Psoas muscle (tissue), 8 donors: ENCODE data around the gene CHRND. TPM values are rescaled to one million over a fixed set of nuclear protein-coding genes. Genes with fewer than 3 reads are reported as not detected.

Experiments used
- ATAC-seq, 4 donors: fragments of 200-7000 bp; cut with Tn5 transposase; one replicate each; pipeline ENCODE4 v1.9.1; 2020; ENCODE audit warnings: moderate library complexity in 3 of 4, mild to moderate bottlenecking in 2 of 4
- DNase-seq, 2 donors: peaks; one replicate each; pipeline ENCODE4 v3.0.0-alpha.2; 2020
- H3K27ac ChIP-seq: fragments of 200-600 bp; one replicate; pipeline ENCODE4 v1.8.0; 2022
- H3K27me3 ChIP-seq, 3 donors: fragments of 200-600 bp in 1 of 3; one replicate each; pipeline versions ENCODE4 v1.6.1 to v1.8.0; 2013 to 2022; ENCODE audit warnings: low read length in 2 of 3, mild to moderate bottlenecking in 2 of 3, moderate library complexity in 1 of 3; ENCODE audit not compliant: insufficient read depth in 3 of 3
- H3K36me3 ChIP-seq, 2 donors: fragments of 200-600 bp in 1 of 2; one replicate each; pipeline versions ENCODE4 v1.6.1 to v1.8.0; 2013 to 2022; ENCODE audit warnings: low read depth in 1 of 2, mild to moderate bottlenecking in 1 of 2, moderate library complexity in 1 of 2; ENCODE audit not compliant: insufficient read depth in 1 of 2
- H3K4me1 ChIP-seq: fragments of 200-600 bp; one replicate; pipeline ENCODE4 v1.8.0; 2022
- H3K4me3 ChIP-seq: fragments of 200-600 bp; one replicate; pipeline ENCODE4 v1.8.0; 2022; ENCODE audit warnings: mild to moderate bottlenecking
- H3K9me3 ChIP-seq: fragments of 200-600 bp; one replicate; pipeline ENCODE4 v1.8.0; 2022
- WGBS, 3 donors: extraction: QIAGEN DNeasy Blood & Tissue Kit; methylation state at CpG; one replicate each; pipeline versions ENCODE4 v1.1.6 to v1.1.7; 2013; 5-methylcytosine and 5-hydroxymethylcytosine counted together
- intact Hi-C, 2 donors: fragments of 100-400 bp; cut with DNase I; formaldehyde crosslinking; loops; one replicate each; pipeline versions ENCODE4 v1.11.0 to v1.14.2; 2022
- polyA plus RNA-seq, 3 donors: library from polyadenylated mRNA; stranded (reverse); fragments of 200-250 nt; gene quantifications; one replicate each; pipeline ENCODE4 v1.2.3, GENCODE V29; 2013
- total RNA-seq, 4 donors: library from RNA; stranded (reverse); fragmentation: NEBNext Ultra II Directional in 2 of 4; extraction: Animal tissue kit (Norgen Biotek cat#: 25700) in 2 of 4; gene quantifications; one replicate each; pipeline versions ENCODE4 v1.2.1 to v1.2.4, GENCODE V29; 2021 to 2023
- TF ChIP-seq, protein P1 (sequence below): fragments of 200-600 bp; IDR thresholded peaks from one replicate; pipeline ENCODE4 v1.8.0; 2022; ENCODE audit warnings: antibody characterized with exemption
- donor health status: healthy with polysubstance abuse.
- donor health status: DM: no; HTN: no; CAD: no; lungs with moderate emphysema.
- donor health status: Bipolar disorder and iron deficiency.
- donor health status: healthy.
- donor health status: DM: yes; HTN: yes; CAD: no.
- donor health status: DM: no; HTN: no; CAD: no.
- donor health status: DM: no; HTN: no; CAD: no.
- donor health status: DM: yes; HTN: yes; CAD: no.

Gene CHRND
- total and polyA plus RNA-seq, 7 donors: 6.5 to 300 (median 58.8) TPM

- peaks cover 0 to 48% of the 10 kb centered on the region in 2 donors for H3K36me3 ChIP-seq
- ATAC-seq: no peak
- no peaks in the 10 kb centered on the region for H3K9me3 ChIP-seq
- TF ChIP-seq, protein P1, sequence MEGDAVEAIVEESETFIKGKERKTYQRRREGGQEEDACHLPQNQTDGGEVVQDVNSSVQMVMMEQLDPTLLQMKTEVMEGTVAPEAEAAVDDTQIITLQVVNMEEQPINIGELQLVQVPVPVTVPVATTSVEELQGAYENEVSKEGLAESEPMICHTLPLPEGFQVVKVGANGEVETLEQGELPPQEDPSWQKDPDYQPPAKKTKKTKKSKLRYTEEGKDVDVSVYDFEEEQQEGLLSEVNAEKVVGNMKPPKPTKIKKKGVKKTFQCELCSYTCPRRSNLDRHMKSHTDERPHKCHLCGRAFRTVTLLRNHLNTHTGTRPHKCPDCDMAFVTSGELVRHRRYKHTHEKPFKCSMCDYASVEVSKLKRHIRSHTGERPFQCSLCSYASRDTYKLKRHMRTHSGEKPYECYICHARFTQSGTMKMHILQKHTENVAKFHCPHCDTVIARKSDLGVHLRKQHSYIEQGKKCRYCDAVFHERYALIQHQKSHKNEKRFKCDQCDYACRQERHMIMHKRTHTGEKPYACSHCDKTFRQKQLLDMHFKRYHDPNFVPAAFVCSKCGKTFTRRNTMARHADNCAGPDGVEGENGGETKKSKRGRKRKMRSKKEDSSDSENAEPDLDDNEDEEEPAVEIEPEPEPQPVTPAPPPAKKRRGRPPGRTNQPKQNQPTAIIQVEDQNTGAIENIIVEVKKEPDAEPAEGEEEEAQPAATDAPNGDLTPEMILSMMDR: no peak
- H3K27ac ChIP-seq: no peak overlapping the region
- no peak overlapping the region for H3K4me3 ChIP-seq
- H3K27me3 ChIP-seq: no peaks in the 10 kb centered on the region
- intact Hi-C loops: no loop called here
- DNase-seq: no peak
- H3K4me1 ChIP-seq: peaks cover 10% of the 10 kb centered on the region
- 76 to 80% (median 76%) methylated on average over 6 of the region's 6 CpGs for WGBS, 3 donors
Observed at GRCh38 chr2:232584238-232584637, 58.3 kb downstream of the CHRND start.

Other genes starting within 250 kb of the CHRND start
- gene ALPP, start 147.4 kb upstream of the CHRND start, total RNA-seq: not detected
- gene ALPP, start 147.4 kb upstream of the CHRND start, polyA plus RNA-seq: not detected
- gene ALPG, start 119.3 kb upstream of the CHRND start, total RNA-seq: not detected
- not detected for gene ALPG, start 119.3 kb upstream of the CHRND start, polyA plus RNA-seq
- not detected for gene ALPI, start 70.0 kb upstream of the CHRND start, total RNA-seq
- gene ALPI, start 70.0 kb upstream of the CHRND start, polyA plus RNA-seq: under 1 TPM in 2 of 3 donors, not detected in 1; 0.05 to 0.14 TPM
- gene ECEL1, start 38.3 kb upstream of the CHRND start, total RNA-seq: 1 to 10 TPM in 1 of 4 donors, under 1 TPM in 3; 0.32 to 1.0 (median 0.61) TPM
- gene ECEL1, start 38.3 kb upstream of the CHRND start, polyA plus RNA-seq: 1 to 10 TPM in 1 of 3 donors, under 1 TPM in 2; 0.45 to 1.8 (median 0.55) TPM
- 1 to 10 TPM; 2.0 to 5.0 (median 2.9) TPM for gene PRSS56, start 5.8 kb upstream of the CHRND start, total RNA-seq
- 1 to 10 TPM in 2 of 3 donors, under 1 TPM in 1; 0.82 to 3.2 (median 1.8) TPM for gene PRSS56, start 5.8 kb upstream of the CHRND start, polyA plus RNA-seq
- 10 to 100 TPM in 2 of 4 donors, 1 to 10 TPM in 2; 2.9 to 94.1 (median 17.2) TPM for gene CHRNG, start 13.5 kb downstream of the CHRND start, total RNA-seq
- 1 to 10 TPM in 2 of 3 donors, under 1 TPM in 1; 0.68 to 7.3 (median 1.5) TPM for gene CHRNG, start 13.5 kb downstream of the CHRND start, polyA plus RNA-seq
- 1 to 10 TPM; 2.3 to 4.9 (median 3.7) TPM for gene TIGD1, start 24.4 kb downstream of the CHRND start, total RNA-seq
- gene TIGD1, start 24.4 kb downstream of the CHRND start, polyA plus RNA-seq: 1 to 10 TPM; 2.6 to 6.8 (median 6.4) TPM
- 100 to 1,000 TPM in 1 of 4 donors, 10 to 100 TPM in 3; 76.1 to 136 (median 88.4) TPM for gene EIF4E2, start 24.5 kb downstream of the CHRND start, total RNA-seq
- 10 to 100 TPM; 39.6 to 85.2 (median 67.4) TPM for gene EIF4E2, start 24.5 kb downstream of the CHRND start, polyA plus RNA-seq
- 10 to 100 TPM in 2 of 4 donors, 1 to 10 TPM in 2; 6.9 to 20.7 (median 9.8) TPM for gene EFHD1, start 107.4 kb downstream of the CHRND start, total RNA-seq
- 10 to 100 TPM in 2 of 3 donors, 1 to 10 TPM in 1; 6.6 to 17.7 (median 10.7) TPM for gene EFHD1, start 107.4 kb downstream of the CHRND start, polyA plus RNA-seq
- gene GIGYF2, start 171.2 kb downstream of the CHRND start, total RNA-seq: 10 to 100 TPM; 64.3 to 72.6 (median 65.5) TPM
- 10 to 100 TPM; 13.8 to 44.7 (median 14.4) TPM for gene GIGYF2, start 171.2 kb downstream of the CHRND start, polyA plus RNA-seq